Breast epithelium (tissue), 3 donors: ENCODE results near the gene PCBP3.

ENCODE experiments used
- POLR2A ChIP-seq: fragments of 450-650 bp; IDR thresholded peaks from one replicate; pipeline ENCODE4 v1.6.1; 2016; ENCODE audit warnings: antibody characterized with exemption, mild to moderate bottlenecking, moderate library complexity
- POLR2AphosphoS5 ChIP-seq, 3 donors: sonication (generic); formaldehyde crosslinking; IDR thresholded peaks; one replicate each; pipeline ENCODE4 v1.6.1; 2017; ENCODE audit warnings: antibody characterized with exemption in 3 of 3
- TF ChIP-seq, protein P1 (sequence below), 3 donors: fragments of 450-650 bp; IDR thresholded peaks; one replicate each; pipeline ENCODE4 v1.5.1; 2016 to 2017; ENCODE audit warnings: antibody characterized with exemption in 3 of 3, mild to moderate bottlenecking in 3 of 3, moderate library complexity in 3 of 3

GRCh38 chr21:45834821-45835293 lies 191.3 kb downstream of the PCBP3 start:
- TF ChIP-seq, protein P1, sequence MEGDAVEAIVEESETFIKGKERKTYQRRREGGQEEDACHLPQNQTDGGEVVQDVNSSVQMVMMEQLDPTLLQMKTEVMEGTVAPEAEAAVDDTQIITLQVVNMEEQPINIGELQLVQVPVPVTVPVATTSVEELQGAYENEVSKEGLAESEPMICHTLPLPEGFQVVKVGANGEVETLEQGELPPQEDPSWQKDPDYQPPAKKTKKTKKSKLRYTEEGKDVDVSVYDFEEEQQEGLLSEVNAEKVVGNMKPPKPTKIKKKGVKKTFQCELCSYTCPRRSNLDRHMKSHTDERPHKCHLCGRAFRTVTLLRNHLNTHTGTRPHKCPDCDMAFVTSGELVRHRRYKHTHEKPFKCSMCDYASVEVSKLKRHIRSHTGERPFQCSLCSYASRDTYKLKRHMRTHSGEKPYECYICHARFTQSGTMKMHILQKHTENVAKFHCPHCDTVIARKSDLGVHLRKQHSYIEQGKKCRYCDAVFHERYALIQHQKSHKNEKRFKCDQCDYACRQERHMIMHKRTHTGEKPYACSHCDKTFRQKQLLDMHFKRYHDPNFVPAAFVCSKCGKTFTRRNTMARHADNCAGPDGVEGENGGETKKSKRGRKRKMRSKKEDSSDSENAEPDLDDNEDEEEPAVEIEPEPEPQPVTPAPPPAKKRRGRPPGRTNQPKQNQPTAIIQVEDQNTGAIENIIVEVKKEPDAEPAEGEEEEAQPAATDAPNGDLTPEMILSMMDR (IDR thresholded peaks at IDR 0.05), result no peak
- TF ChIP-seq POLR2A, result no peak
- no peak for TF ChIP-seq POLR2AphosphoS5 (IDR thresholded peaks at IDR 0.05)
